OCI-LY1 (cell line): ENCODE results near the gene STXBP6.

Experiments used
- CTCF ChIP-seq: fragments of 200-600 bp; sonication (generic), shearing (Covaris generic); IDR thresholded peaks from 2 replicates; pipeline ENCODE4 v1.5.1; 2017; ENCODE audit warnings: mild to moderate bottlenecking, antibody characterized with exemption, low read length, moderate library complexity, mixed read lengths
- EZH2 ChIP-seq: fragments of 200-600 bp; sonication (generic), shearing (Covaris generic); IDR thresholded peaks from 2 replicates; pipeline ENCODE4 v1.8.0; 2017; ENCODE audit warnings: borderline replicate concordance, mixed run types, mild to moderate bottlenecking, antibody characterized with exemption, low read length, moderate library complexity, mixed read lengths

DNA sequence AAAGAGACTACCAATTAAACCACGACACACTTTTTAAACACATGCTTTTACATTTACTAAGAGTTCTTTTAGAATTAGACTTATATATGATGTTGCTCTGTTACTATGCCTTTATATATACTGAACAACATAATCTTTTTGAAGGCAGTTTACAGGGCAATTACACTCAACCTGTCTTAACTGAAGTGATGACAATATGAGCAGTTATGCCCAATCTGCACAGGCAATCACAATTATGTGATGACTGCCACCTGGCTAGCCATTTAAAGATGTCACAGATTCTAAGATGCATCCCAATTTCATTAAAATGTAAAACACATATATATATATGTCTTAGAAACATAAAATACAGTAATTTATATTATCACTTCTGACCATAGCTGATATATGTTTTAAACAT, 112.6 kb downstream of the STXBP6 start:
- TF ChIP-seq CTCF (no peak), EZH2 (no peak)
